LNCAP (cell line): Measurements from ENCODE around the gene DNM2.

Source experiments
- TF ChIP-seq, protein P1 (sequence below): fragments of 450-650 bp; IDR thresholded peaks from 2 replicates; pipeline ENCODE4 v1.5.1; 2017; ENCODE audit warnings: mild to moderate bottlenecking

The DNM2 gene

DNA sequence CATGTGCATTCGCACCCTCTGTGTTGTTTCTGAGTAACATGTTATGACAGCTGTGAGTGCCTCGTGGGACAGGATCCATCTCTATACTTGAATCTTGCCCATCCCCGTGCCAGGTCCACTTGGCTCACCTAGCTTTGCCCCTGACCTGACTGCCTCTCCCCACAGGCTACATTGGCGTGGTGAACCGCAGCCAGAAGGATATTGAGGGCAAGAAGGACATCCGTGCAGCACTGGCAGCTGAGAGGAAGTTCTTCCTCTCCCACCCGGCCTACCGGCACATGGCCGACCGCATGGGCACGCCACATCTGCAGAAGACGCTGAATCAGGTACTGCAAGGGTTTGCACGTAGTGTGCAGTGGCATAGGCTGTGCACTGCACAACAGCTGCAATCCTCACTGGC lies 64.9 kb downstream of the DNM2 start:
- TF ChIP-seq, protein P1, sequence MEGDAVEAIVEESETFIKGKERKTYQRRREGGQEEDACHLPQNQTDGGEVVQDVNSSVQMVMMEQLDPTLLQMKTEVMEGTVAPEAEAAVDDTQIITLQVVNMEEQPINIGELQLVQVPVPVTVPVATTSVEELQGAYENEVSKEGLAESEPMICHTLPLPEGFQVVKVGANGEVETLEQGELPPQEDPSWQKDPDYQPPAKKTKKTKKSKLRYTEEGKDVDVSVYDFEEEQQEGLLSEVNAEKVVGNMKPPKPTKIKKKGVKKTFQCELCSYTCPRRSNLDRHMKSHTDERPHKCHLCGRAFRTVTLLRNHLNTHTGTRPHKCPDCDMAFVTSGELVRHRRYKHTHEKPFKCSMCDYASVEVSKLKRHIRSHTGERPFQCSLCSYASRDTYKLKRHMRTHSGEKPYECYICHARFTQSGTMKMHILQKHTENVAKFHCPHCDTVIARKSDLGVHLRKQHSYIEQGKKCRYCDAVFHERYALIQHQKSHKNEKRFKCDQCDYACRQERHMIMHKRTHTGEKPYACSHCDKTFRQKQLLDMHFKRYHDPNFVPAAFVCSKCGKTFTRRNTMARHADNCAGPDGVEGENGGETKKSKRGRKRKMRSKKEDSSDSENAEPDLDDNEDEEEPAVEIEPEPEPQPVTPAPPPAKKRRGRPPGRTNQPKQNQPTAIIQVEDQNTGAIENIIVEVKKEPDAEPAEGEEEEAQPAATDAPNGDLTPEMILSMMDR: no peak

DNA sequence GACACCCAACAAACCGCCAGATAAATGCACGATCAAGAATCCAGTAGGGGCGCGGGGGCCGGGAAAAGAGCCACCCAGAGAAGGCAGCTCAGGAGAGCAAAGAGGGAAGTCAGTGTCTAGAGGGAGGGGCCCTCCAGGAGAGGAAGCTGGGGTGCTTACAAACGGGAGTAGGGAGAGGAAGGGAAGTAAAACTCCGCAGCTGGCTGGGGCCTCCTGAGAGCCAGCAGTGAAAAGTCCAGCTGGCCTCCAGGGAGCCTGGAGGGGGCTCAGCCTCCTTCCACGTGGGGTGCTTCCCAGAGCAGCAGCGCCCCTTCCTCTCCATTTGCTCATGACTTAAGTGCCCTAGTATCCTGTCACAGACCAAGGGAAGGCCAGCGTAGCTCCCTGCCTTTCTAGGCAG lies 66.4 kb downstream of the DNM2 start:
- TF ChIP-seq, protein P1: no peak

DNA sequence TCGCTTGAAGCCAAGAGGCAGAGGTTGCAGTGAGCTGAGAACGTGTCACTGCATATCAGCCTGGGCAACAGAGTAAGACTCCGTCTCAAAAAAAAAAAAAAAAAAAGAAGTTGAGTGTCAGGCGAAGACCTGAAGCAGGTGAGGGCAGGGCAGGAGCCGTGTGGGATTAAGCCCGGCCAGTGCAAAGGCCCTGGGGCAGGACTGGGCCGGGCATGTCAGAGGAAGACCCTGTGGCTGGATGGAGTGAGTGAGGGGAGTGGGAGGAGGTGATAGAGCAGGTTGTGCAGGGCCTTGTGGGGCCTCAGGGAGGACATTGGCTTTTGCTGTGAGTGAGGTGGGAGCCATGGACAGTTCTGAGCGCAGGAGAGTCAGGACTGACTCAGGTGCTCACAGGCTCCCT lies 70.3 kb downstream of the DNM2 start:
- TF ChIP-seq, protein P1: no peak

DNA sequence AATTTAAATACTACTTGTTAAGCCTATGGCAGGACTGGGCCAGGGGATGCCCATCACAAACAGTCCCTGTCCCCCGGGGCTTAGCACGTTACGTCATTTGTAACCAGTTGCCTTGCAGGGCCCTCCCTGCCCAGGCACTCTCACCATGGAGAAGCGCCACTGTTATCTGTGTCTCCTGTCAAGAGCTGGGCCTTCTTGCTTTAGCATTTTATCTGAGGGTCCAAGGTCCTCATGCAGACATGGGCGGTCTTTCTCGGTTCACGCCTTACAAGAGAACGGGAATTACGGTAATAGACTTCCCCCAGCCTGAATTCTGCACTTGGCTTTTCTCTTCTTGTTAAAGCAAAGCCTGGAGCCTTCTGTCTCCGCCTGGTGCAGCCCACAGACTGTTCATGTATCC lies 72.0 kb downstream of the DNM2 start:
- TF ChIP-seq, protein P1: no peak

DNA sequence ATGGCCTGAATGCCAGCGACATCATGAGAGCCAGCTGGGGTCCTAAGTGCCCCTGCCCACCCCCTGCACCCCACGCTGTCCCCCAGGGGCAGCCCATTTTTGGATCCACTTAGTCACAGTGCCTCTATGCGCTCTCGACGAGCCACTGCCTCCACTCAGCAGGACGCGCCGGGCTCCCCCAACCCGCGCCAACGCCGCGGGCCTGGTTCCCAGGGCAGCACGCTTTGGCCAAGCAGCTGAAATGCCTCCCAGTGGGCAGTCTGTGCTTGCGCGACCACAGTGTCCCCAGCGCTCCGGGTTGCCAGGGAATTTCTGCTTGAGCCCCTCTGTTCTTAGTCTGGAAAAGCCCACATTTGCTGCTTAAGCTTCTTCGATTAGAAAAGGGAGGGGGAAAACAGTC lies 78.8 kb downstream of the DNM2 start:
- TF ChIP-seq, protein P1: no peak

DNA sequence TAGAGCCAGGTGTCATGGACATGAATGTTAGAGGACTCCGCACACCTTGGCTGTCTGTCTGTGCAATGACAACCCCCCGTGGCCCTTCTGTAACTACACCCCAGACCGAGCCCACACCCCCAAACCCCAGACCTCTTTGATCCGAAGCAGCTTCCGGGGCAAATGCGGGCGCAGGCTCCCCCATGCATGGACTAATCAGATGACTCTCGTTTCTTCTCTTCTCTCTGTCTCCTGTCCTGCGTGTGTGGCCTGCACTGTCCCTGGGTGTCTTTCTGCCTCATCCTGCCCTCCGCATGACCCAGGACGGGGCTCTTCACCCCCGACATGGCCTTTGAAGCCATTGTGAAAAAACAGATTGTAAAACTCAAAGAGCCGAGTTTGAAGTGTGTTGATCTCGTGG lies 79.2 kb downstream of the DNM2 start:
- TF ChIP-seq, protein P1: no peak

DNA sequence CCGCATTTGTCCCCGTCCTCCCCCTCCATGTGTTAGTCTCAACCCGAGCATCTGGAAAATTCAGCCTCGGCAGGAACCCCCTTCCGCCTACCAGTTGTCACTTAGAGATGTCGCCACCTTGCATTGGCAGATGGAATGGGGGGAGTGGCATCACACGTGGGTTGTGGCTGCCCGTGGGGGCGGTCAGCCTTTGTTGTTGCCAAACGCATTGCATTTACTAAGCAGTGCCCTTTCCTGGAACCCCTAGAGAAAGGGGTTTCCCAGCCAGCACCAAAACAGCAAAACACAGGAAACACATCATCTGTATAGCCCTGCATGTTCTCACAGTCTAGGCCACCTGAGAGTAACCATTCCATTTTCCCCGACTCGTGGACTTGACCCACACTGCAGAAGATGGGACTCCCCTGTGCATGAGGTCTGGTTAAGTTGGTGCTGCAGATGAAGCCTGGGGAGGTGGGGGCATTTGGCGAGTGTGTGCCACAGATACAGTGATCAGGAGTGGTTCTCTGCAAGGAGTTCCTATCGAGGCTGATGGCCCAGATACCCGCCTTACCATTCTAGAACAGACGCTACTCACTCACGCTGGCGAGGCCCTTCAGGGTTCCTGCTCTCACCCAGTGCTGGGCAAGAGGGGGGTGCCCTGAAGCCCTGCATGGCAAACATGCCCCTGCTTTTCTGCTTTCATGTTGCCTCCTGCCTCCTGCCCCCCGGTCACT lies 79.8 kb downstream of the DNM2 start:
- TF ChIP-seq, protein P1: no peak

DNA sequence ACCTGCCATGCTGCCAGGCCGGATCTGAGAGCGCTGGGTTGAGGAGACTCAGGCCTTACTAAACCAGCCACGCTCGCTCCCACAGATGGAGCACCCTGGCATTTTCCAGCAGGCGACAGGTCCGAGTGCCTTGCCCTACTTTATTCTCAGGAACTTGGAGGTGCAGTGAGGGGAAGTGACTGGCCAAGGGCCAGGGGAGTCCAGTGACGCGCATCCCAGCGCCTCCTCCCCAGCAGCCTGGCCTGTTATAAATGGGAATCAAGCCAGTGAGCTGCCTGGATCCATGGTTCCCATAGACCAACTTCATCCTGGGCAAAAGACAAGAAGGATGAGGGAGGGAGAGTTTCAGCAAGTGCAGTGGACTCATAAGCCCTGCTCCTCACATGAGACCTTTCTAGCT lies 82.6 kb downstream of the DNM2 start:
- TF ChIP-seq, protein P1: no peak
